LNCAP (cell line): ENCODE measurements around the gene SOX6.

Source experiments
- TF ChIP-seq, protein P1 (sequence below): fragments of 450-650 bp; IDR thresholded peaks from 2 replicates; pipeline ENCODE4 v1.5.1; 2017; ENCODE audit warnings: mild to moderate bottlenecking

Gene SOX6

DNA sequence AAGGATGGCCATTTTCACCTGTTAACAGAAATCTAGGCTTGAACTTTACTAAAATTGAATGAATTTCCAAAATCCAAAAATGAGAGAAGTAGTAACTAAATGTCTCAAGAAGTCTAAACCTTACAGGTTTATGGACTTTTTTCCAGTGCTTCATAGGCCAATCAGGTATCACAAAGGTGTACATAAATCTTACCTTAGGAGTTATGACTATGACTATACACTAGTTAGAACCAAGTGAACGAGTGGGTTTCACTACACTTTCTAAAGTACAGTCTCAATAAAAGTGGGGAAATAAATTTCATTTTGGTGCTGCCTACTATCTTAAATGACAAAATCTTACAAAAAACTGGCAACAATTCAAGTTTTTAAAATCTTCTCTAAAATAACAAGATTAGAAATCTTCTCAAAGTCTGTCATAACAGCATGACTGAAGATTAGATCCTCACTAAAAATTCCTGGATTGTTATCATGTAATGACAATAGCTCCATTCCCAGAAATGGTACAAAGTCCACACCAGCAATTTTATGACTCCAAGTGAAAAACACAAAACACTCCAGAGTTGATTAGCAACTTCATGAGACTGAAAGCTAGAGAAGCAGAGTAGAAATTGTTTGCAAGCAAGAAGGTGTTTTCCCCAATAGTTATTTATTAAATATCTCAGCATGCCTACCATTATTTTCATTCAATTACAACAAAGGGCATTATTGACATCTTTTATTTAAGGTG is 20.9 kb downstream of the SOX6 start:
- TF ChIP-seq, protein P1, sequence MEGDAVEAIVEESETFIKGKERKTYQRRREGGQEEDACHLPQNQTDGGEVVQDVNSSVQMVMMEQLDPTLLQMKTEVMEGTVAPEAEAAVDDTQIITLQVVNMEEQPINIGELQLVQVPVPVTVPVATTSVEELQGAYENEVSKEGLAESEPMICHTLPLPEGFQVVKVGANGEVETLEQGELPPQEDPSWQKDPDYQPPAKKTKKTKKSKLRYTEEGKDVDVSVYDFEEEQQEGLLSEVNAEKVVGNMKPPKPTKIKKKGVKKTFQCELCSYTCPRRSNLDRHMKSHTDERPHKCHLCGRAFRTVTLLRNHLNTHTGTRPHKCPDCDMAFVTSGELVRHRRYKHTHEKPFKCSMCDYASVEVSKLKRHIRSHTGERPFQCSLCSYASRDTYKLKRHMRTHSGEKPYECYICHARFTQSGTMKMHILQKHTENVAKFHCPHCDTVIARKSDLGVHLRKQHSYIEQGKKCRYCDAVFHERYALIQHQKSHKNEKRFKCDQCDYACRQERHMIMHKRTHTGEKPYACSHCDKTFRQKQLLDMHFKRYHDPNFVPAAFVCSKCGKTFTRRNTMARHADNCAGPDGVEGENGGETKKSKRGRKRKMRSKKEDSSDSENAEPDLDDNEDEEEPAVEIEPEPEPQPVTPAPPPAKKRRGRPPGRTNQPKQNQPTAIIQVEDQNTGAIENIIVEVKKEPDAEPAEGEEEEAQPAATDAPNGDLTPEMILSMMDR: no peak

DNA sequence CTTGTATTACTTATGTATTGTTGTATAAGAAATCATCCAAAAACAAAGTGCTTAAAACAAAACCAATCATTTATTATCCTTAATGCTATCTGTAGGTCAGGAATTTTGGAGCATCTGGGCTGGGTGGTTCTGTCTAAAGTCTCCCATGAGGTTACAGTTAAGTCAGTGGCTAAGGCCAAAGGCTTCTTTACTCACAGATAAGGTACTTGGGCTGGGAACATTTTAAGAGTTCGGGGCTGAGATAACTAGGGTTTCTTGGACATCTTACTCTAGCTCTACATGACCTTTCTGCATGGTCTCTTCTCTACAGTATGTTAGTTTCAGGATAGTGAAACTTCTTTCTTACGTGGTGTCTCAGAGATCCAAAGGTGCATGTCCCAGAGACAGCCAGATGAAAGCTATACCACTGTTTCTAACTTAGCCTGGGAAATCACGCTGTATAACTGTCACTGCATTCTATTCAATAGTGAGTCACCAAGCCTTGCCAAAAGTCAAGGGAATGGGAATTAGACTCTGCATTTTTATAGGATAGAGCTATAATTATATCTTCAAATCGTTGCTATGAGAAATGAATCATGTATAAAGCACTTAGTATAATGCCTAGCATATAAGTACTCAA is 29.6 kb downstream of the SOX6 start:
- TF ChIP-seq, protein P1: no peak

DNA sequence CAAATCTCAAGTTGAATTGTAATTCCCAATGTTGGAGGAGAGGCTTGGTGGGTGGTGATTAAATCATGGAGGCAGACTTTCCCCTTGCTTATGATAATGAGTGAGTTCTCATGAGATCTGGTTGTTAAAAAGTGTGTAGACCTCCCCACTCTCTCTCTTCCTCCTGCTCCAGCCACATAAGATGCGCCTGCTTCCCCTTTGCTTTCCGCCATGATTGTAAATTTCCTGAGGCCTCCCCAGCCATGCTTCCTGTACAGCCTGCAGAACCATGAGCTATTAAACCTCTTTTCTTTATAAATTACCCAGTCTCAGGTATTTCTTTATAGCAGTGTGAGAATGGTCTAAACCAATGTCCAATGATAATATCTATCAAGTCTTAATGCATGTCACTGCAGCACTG is 34.2 kb downstream of the SOX6 start:
- TF ChIP-seq, protein P1: no peak

DNA sequence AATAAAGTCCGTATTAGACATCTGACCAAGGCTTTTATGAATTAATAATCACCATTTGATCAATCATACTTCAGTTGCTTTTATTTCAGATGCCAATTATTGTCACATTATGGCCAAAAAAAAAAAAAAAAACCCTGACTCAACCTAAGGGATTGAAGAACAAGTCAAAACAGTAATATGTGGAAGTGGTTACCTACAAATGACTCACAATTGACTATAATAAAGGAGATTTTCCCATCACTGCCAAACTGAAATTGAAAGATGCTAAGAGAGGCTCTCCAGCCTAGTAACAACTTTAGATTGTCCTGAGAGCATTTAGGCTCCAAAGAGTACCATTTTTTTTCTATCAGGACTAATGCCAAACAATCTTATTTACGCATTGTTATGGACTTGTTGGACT is 35.2 kb downstream of the SOX6 start:
- TF ChIP-seq, protein P1: no peak

DNA sequence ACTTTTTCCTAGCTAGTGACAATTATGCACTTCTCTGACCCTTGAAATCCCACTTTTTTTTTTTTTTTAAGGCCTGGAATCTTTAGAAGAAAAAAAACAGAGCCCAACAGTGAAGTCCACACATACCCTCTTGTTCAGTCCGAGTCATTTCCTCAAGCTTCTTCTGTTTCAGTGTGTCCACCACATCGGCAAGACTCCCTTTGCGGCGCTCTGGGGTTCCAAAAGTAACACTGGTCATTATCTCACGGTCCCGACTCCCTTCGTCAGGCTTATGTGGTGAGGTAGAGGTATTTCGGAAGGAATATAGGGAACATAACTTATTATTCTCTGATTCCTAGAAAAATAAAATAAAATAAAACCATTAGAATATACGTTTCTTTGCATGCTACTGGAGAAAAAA is 38.0 kb downstream of the SOX6 start:
- TF ChIP-seq, protein P1: no peak

DNA sequence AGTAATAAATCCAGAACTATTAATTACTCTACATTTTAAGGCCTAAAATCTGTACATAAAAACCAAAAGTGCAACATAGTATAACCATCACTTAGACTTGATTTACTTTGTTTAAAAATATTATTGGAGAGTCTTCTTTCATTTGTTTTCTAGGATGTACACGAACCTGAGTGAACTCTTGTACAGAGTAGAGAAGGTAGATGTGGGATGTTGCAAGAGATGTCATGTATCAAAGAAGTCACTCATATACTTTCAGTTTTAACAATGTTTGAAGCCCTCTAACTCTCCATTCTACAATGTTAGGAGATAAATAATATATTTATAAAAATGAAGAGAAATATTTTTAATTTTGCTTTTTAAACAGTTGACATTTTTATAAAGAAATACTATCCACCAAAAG is 38.6 kb downstream of the SOX6 start:
- TF ChIP-seq, protein P1: no peak

DNA sequence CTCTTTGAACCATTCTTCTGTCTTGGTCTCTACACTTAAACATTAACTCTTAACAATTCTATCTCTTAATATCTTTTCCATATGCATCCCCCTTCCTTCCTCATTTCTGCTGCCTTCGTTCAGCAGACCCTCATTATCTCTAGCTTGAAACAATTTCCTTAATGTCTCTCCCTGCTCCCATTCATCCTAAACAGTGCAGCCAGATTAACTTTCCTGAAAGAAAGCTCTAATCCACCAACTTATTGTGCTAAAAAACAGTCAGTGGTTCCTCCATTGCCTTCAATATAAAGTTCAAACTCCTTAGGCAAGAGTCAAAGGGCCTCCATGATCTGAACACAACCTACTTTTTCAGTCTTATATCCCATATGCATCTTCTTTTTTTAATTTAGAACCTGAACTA is 42.5 kb downstream of the SOX6 start:
- TF ChIP-seq, protein P1: no peak
